Measurements from ENCODE around the gene SAE1.

Gene SAE1

GRCh38 chr19:47227352-47228167 lies 96.9 kb downstream of the SAE1 start:
- H3K9ac ChIP-seq (ENCODE audit: low read length) = peak overlapping the region; percentile 71
- peak overlapping the region; percentile 74 to 99 for H3K4me3 ChIP-seq (ENCODE audit: low read depth in 1 of 2, low read length in 2 of 2)
- no peaks in the 10 kb centered on the region for H3K36me3 ChIP-seq (ENCODE audit: insufficient read depth, low read length)
- H3K27me3 ChIP-seq (ENCODE audit: control insufficient read depth in 1 of 2, insufficient read depth in 2 of 2, low read length in 2 of 2) = no peaks in the 10 kb centered on the region
- no peaks in the 10 kb centered on the region for H3K9me3 ChIP-seq (ENCODE audit: low read length)
- peak overlapping the region; percentile 100 for H3K27ac ChIP-seq (ENCODE audit: low read depth, low read length)
- peaks cover 42% of the 10 kb centered on the region for H3K4me1 ChIP-seq (ENCODE audit: insufficient read depth, low read length)

- H3K9ac ChIP-seq (ENCODE audit: low read length) = peak overlapping the region; percentile 47
- H3K4me3 ChIP-seq (ENCODE audit: low read depth in 1 of 2, low read length in 2 of 2) = peak overlapping the region; percentile 56 to 99
- H3K27me3 ChIP-seq (ENCODE audit: control insufficient read depth in 1 of 2, insufficient read depth in 2 of 2, low read length in 2 of 2) = no peaks in the 10 kb centered on the region
- no peaks in the 10 kb centered on the region for H3K36me3 ChIP-seq (ENCODE audit: insufficient read depth, low read length)
- peaks cover 42% of the 10 kb centered on the region for H3K4me1 ChIP-seq (ENCODE audit: insufficient read depth, low read length)
- peak overlapping the region; percentile 100 for H3K27ac ChIP-seq (ENCODE audit: low read depth, low read length)
- no peaks in the 10 kb centered on the region for H3K9me3 ChIP-seq (ENCODE audit: low read length)
Measured at GRCh38 chr19:47228168-47228936, 97.7 kb downstream of the SAE1 start.

GRCh38 chr19:47228937-47229675 lies 98.5 kb downstream of the SAE1 start:
- Histone ChIP-seq H3K27ac (ENCODE audit: low read depth, low read length) (peak overlapping the region; percentile 100), H3K4me3 (ENCODE audit: low read depth in 1 of 2, low read length in 2 of 2) (peak overlapping the region; percentile 56 to 99), H3K9ac (ENCODE audit: low read length) (peak overlapping the region; percentile 47), H3K9me3 (ENCODE audit: low read length) (no peaks in the 10 kb centered on the region), H3K4me1 (ENCODE audit: insufficient read depth, low read length) (peaks cover 42% of the 10 kb centered on the region), H3K27me3 (ENCODE audit: control insufficient read depth in 1 of 2, insufficient read depth in 2 of 2, low read length in 2 of 2) (no peaks in the 10 kb centered on the region), H3K36me3 (ENCODE audit: insufficient read depth, low read length) (no peaks in the 10 kb centered on the region)

- H3K4me3 ChIP-seq (ENCODE audit: low read depth in 1 of 2, low read length in 2 of 2) = peak overlapping the region; percentile 56 to 99
- peak overlapping the region; percentile 30 for H3K9ac ChIP-seq (ENCODE audit: low read length)
- peak overlapping the region; percentile 100 for H3K27ac ChIP-seq (ENCODE audit: low read depth, low read length)
- peaks cover 42% of the 10 kb centered on the region for H3K4me1 ChIP-seq (ENCODE audit: insufficient read depth, low read length)
- no peaks in the 10 kb centered on the region for H3K36me3 ChIP-seq (ENCODE audit: insufficient read depth, low read length)
- H3K27me3 ChIP-seq (ENCODE audit: control insufficient read depth in 1 of 2, insufficient read depth in 2 of 2, low read length in 2 of 2) = no peaks in the 10 kb centered on the region
- H3K9me3 ChIP-seq (ENCODE audit: low read length) = no peaks in the 10 kb centered on the region
Measured at GRCh38 chr19:47229676-47230053, 99.0 kb downstream of the SAE1 start.

- H3K4me3 ChIP-seq (ENCODE audit: low read depth in 1 of 2, low read length in 2 of 2) = peak overlapping the region; percentile 56 to 99
- no peaks in the 10 kb centered on the region for H3K36me3 ChIP-seq (ENCODE audit: insufficient read depth, low read length)
- H3K9me3 ChIP-seq (ENCODE audit: low read length) = no peaks in the 10 kb centered on the region
- H3K27me3 ChIP-seq (ENCODE audit: control insufficient read depth in 1 of 2, insufficient read depth in 2 of 2, low read length in 2 of 2) = no peaks in the 10 kb centered on the region
- H3K4me1 ChIP-seq (ENCODE audit: insufficient read depth, low read length) = peaks cover 41% of the 10 kb centered on the region
- peak overlapping the region; percentile 100 for H3K27ac ChIP-seq (ENCODE audit: low read depth, low read length)
- peak overlapping the region; percentile 30 for H3K9ac ChIP-seq (ENCODE audit: low read length)
Measured at GRCh38 chr19:47230054-47230920, 99.7 kb downstream of the SAE1 start.

GRCh38 chr19:47230921-47231214 lies 100.2 kb downstream of the SAE1 start, which contains the start of gene BBC3:
BBC3 (minus strand) TSS chr19:47231199; CDS start chr19:47228431, 2,768 bp downstream.
- Histone ChIP-seq H3K9me3 (ENCODE audit: low read length) (no peaks in the 10 kb centered on the region), H3K27me3 (ENCODE audit: control insufficient read depth in 1 of 2, insufficient read depth in 2 of 2, low read length in 2 of 2) (no peaks in the 10 kb centered on the region), H3K4me1 (ENCODE audit: insufficient read depth, low read length) (peaks cover 36% of the 10 kb centered on the region)

GRCh38 chr19:47231215-47232054 lies 100.8 kb downstream of the SAE1 start:
- no peaks in the 10 kb centered on the region for H3K9me3 ChIP-seq (ENCODE audit: low read length)
- peak overlapping the region; percentile 98 for H3K27ac ChIP-seq (ENCODE audit: low read depth, low read length)
- peak overlapping the region; percentile 38 to 65 for H3K4me3 ChIP-seq (ENCODE audit: low read depth in 1 of 2, low read length in 2 of 2)
- peak overlapping the region; percentile 5 for H3K9ac ChIP-seq (ENCODE audit: low read length)
- H3K4me1 ChIP-seq (ENCODE audit: insufficient read depth, low read length) = peaks cover 36% of the 10 kb centered on the region
- no peaks in the 10 kb centered on the region for H3K36me3 ChIP-seq (ENCODE audit: insufficient read depth, low read length)
- H3K27me3 ChIP-seq (ENCODE audit: control insufficient read depth in 1 of 2, insufficient read depth in 2 of 2, low read length in 2 of 2) = no peaks in the 10 kb centered on the region

More at GRCh38 chr19:47230921-47231214, 100.2 kb downstream of the SAE1 start, which contains the start of gene BBC3:
- Histone ChIP-seq H3K36me3 (ENCODE audit: insufficient read depth, low read length) (no peaks in the 10 kb centered on the region), H3K9ac (ENCODE audit: low read length) (peak within 1 kb of the TSS; percentile 30), H3K27ac (ENCODE audit: low read depth, low read length) (peak within 1 kb of the TSS; percentile 100), H3K4me3 (ENCODE audit: low read depth in 1 of 2, low read length in 2 of 2) (peak within 1 kb of the TSS; percentile 65 to 99)

- H3K4me3 ChIP-seq (ENCODE audit: low read depth in 1 of 2, low read length in 2 of 2) = no peak overlapping the region
- H3K9me3 ChIP-seq (ENCODE audit: low read length) = no peaks in the 10 kb centered on the region
- H3K36me3 ChIP-seq (ENCODE audit: insufficient read depth, low read length) = no peaks in the 10 kb centered on the region
- peaks cover 25% of the 10 kb centered on the region for H3K4me1 ChIP-seq (ENCODE audit: insufficient read depth, low read length)
- H3K27me3 ChIP-seq (ENCODE audit: control insufficient read depth in 1 of 2, insufficient read depth in 2 of 2, low read length in 2 of 2) = no peaks in the 10 kb centered on the region
- H3K27ac ChIP-seq (ENCODE audit: low read depth, low read length) = peak overlapping the region; percentile 59
- H3K9ac ChIP-seq (ENCODE audit: low read length) = no peak overlapping the region
Measured at GRCh38 chr19:47232422-47233211, 102.0 kb downstream of the SAE1 start.

- Histone ChIP-seq H3K4me1 (ENCODE audit: insufficient read depth, low read length) (peaks cover 25% of the 10 kb centered on the region), H3K36me3 (ENCODE audit: insufficient read depth, low read length) (no peaks in the 10 kb centered on the region)
Measured at GRCh38 chr19:47236072-47236675, 105.5 kb downstream of the SAE1 start.

More at GRCh38 chr19:47236072-47236675, 105.5 kb downstream of the SAE1 start:
- Histone ChIP-seq H3K9me3 (ENCODE audit: low read length) (no peaks in the 10 kb centered on the region), H3K9ac (ENCODE audit: low read length) (no peak overlapping the region), H3K27ac (ENCODE audit: low read depth, low read length) (no peak overlapping the region), H3K27me3 (ENCODE audit: control insufficient read depth in 1 of 2, insufficient read depth in 2 of 2, low read length in 2 of 2) (peaks cover 0 to 8% of the 10 kb centered on the region in 2 donors), H3K4me3 (ENCODE audit: low read depth in 1 of 2, low read length in 2 of 2) (no peak overlapping the region)
